Sigmoid colon (tissue), 7 donors: ENCODE results near the gene MAP2. TPM values are rescaled to one million over a fixed set of nuclear protein-coding genes. Genes with fewer than 3 reads are reported as not detected.

Experiments
- DNase-seq: peaks from one replicate; pipeline ENCODE4 v3.0.0-alpha.2; 2019
- H3K27ac ChIP-seq, 4 donors: fragments of 200-600 bp; sonication (generic); one replicate each; pipeline ENCODE4 v1.5.1; 2016 to 2019; ENCODE audit warnings: mild to moderate bottlenecking in 1 of 4
- H3K27me3 ChIP-seq, 3 donors: fragments of 200-600 bp; sonication (generic); one replicate each; pipeline ENCODE4 v1.5.1; 2019; ENCODE audit warnings: mild to moderate bottlenecking in 1 of 3
- H3K36me3 ChIP-seq, 4 donors: fragments of 200-600 bp; sonication (generic); one replicate each; pipeline ENCODE4 v1.5.1; 2016 to 2019
- H3K4me1 ChIP-seq, 4 donors: fragments of 200-600 bp; sonication (generic); one replicate each; pipeline ENCODE4 v1.5.1; 2017 to 2019
- H3K4me3 ChIP-seq, 4 donors: fragments of 200-600 bp; sonication (generic); one replicate each; pipeline ENCODE4 v1.5.1; 2017 to 2019; ENCODE audit warnings: mild to moderate bottlenecking in 2 of 4, moderate library complexity in 1 of 4
- H3K9me3 ChIP-seq, 4 donors: fragments of 200-600 bp in 3 of 4; sonication (generic) in 3 of 4; one replicate each; pipeline versions ENCODE4 v1.5.1 to v1.6.1; 2013 to 2019
- EP300 ChIP-seq, 4 donors: sonication (generic); formaldehyde crosslinking; IDR thresholded peaks; one replicate each; pipeline ENCODE4 v1.6.1; 2017; ENCODE audit warnings: antibody characterized with exemption in 4 of 4
- POLR2A ChIP-seq, 2 donors: fragments of 450-650 bp; IDR thresholded peaks; one replicate each; pipeline ENCODE4 v1.6.1; 2016; ENCODE audit warnings: antibody characterized with exemption in 2 of 2, mild to moderate bottlenecking in 2 of 2, moderate library complexity in 2 of 2
- POLR2AphosphoS5 ChIP-seq, 4 donors: sonication (generic); formaldehyde crosslinking; IDR thresholded peaks; one replicate each; pipeline ENCODE4 v1.6.1; 2017; ENCODE audit warnings: antibody characterized with exemption in 4 of 4
- WGBS, 2 donors: extraction: QIAGEN DNeasy Blood & Tissue Kit; methylation state at CpG; one replicate each; pipeline ENCODE4 v1.1.7; 2013; 5-methylcytosine and 5-hydroxymethylcytosine counted together
- intact Hi-C: fragments of 100-400 bp; cut with DNase I; formaldehyde crosslinking; loops from one replicate; pipeline ENCODE4 v1.15.1; 2023
- polyA plus RNA-seq, 3 donors: library from polyadenylated mRNA; stranded (reverse); fragments of 200-250 nt; gene quantifications; one replicate each; pipeline ENCODE4 v1.2.3, GENCODE V29; 2013
- total RNA-seq, 4 donors: library from RNA; depleted of rRNA; stranded (reverse); fragments of >200 nt; gene quantifications; one replicate each; pipeline ENCODE4 v1.1.0, GENCODE V29; 2016
- TF ChIP-seq, protein P1 (sequence below), 4 experiments: fragments of 450-650 bp in 3 of 4; fragments of 200-600 bp in 1 of 4; IDR thresholded peaks; one replicate each; pipeline ENCODE4 v1.5.1; 2016 to 2019; ENCODE audit warnings: antibody characterized with exemption in 4 of 4, mild to moderate bottlenecking in 3 of 4, moderate library complexity in 2 of 4
- donor health status: healthy with polysubstance abuse.
- donor health status: Bipolar disorder and iron deficiency.
- donor health status: healthy.

The MAP2 gene
- total and polyA plus RNA-seq, 7 donors: 0.46 to 21.8 (median 8.4) TPM

- no peak for DNase-seq
- TF ChIP-seq POLR2AphosphoS5 (IDR thresholded peaks at IDR 0.05) (no peak), POLR2A (IDR thresholded peaks at IDR 0.05) (no peak), EP300 (IDR thresholded peaks at IDR 0.05) (no peak)
- TF ChIP-seq, protein P1, sequence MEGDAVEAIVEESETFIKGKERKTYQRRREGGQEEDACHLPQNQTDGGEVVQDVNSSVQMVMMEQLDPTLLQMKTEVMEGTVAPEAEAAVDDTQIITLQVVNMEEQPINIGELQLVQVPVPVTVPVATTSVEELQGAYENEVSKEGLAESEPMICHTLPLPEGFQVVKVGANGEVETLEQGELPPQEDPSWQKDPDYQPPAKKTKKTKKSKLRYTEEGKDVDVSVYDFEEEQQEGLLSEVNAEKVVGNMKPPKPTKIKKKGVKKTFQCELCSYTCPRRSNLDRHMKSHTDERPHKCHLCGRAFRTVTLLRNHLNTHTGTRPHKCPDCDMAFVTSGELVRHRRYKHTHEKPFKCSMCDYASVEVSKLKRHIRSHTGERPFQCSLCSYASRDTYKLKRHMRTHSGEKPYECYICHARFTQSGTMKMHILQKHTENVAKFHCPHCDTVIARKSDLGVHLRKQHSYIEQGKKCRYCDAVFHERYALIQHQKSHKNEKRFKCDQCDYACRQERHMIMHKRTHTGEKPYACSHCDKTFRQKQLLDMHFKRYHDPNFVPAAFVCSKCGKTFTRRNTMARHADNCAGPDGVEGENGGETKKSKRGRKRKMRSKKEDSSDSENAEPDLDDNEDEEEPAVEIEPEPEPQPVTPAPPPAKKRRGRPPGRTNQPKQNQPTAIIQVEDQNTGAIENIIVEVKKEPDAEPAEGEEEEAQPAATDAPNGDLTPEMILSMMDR (IDR thresholded peaks at IDR 0.05): no peak
- Histone ChIP-seq H3K27me3 (no peaks in the 10 kb centered on the region), H3K36me3 (no peaks in the 10 kb centered on the region), H3K4me3 (no peak overlapping the region), H3K4me1 (no peaks in the 10 kb centered on the region), H3K9me3 (no peaks in the 10 kb centered on the region), H3K27ac (no peak overlapping the region)
- intact Hi-C loops: no loop called here
- 84% methylated on average over 7 of the region's 7 CpGs for WGBS, 2 donors
Measured at GRCh38 chr2:209671020-209671680, 247.3 kb downstream of the MAP2 start.

- TF ChIP-seq, protein P1 (IDR thresholded peaks at IDR 0.05): no peak
- no peak for TF ChIP-seq POLR2A (IDR thresholded peaks at IDR 0.05)
- TF ChIP-seq EP300 (IDR thresholded peaks at IDR 0.05): no peak
- TF ChIP-seq POLR2AphosphoS5 (IDR thresholded peaks at IDR 0.05): no peak
- no peaks in the 10 kb centered on the region for H3K36me3 ChIP-seq
- no peaks in the 10 kb centered on the region for H3K4me1 ChIP-seq
- DNase-seq: no peak
- no peaks in the 10 kb centered on the region for H3K9me3 ChIP-seq
- no peaks in the 10 kb centered on the region for H3K27me3 ChIP-seq
- intact Hi-C loops: no loop called here
- H3K4me3 ChIP-seq: no peak overlapping the region
- H3K27ac ChIP-seq: no peak overlapping the region
Measured at GRCh38 chr2:209673811-209674210, 250.0 kb downstream of the MAP2 start.

DNA sequence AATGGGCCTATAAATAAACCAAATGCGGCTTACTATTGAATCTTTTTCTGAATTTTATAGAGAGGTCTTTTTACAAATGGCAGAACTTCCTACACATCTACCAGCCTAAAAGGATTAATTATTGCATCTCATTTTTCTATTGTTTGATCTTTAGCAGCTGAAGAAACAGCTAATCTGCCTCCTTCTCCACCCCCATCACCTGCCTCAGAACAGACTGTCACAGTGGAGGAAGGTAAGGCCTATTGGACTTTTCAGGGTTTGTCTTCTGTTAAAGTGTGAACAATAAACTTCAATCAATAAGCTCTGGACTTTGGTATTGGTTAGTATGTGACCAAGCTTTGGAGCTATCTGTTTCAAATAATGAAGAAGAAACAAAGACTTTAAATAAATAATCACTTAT lies 256.7 kb downstream of the MAP2 start:
- 100% methylated on average over 1 of the region's 1 CpG for WGBS, 2 donors
- Histone ChIP-seq H3K27ac (no peak overlapping the region), H3K27me3 (no peaks in the 10 kb centered on the region), H3K4me1 (peaks cover 0 to 4% (median 0%) of the 10 kb centered on the region in 4 donors), H3K9me3 (no peaks in the 10 kb centered on the region), H3K36me3 (no peaks in the 10 kb centered on the region), H3K4me3 (no peak overlapping the region)
- TF ChIP-seq EP300 (IDR thresholded peaks at IDR 0.05) (no peak), POLR2AphosphoS5 (IDR thresholded peaks at IDR 0.05) (no peak), POLR2A (IDR thresholded peaks at IDR 0.05) (no peak)
- TF ChIP-seq, protein P1 (IDR thresholded peaks at IDR 0.05): no peak
- intact Hi-C loops: no loop called here
- DNase-seq: no peak

GRCh38 chr2:209681201-209681735 lies 257.4 kb downstream of the MAP2 start:
- intact Hi-C loops: no loop called here
- TF ChIP-seq, protein P1 (IDR thresholded peaks at IDR 0.05): no peak
- TF ChIP-seq POLR2AphosphoS5 (IDR thresholded peaks at IDR 0.05) (no peak), POLR2A (IDR thresholded peaks at IDR 0.05) (no peak), EP300 (IDR thresholded peaks at IDR 0.05) (no peak)
- 38 to 68% methylated on average over 1 of the region's 1 CpG for WGBS, 2 donors
- H3K27me3 ChIP-seq: no peaks in the 10 kb centered on the region
- peaks cover 0 to 7% (median 0%) of the 10 kb centered on the region in 4 donors for H3K4me1 ChIP-seq
- H3K9me3 ChIP-seq: no peaks in the 10 kb centered on the region
- no peaks in the 10 kb centered on the region for H3K36me3 ChIP-seq
- DNase-seq: no peak
- no peak overlapping the region for H3K4me3 ChIP-seq
- H3K27ac ChIP-seq: no peak overlapping the region
